B cell (primary cell): ENCODE data around the gene FOXN3. TPM values are rescaled to one million over a fixed set of nuclear protein-coding genes. Genes with fewer than 3 reads are reported as not detected.

ENCODE experiments used
- ATAC-seq: fragments of 200-7000 bp; cut with Tn5 transposase; one replicate; pipeline ENCODE4 v1.10.0; 2021; ENCODE audit warnings: low read depth, mild to moderate bottlenecking, moderate number of reproducible peaks, moderate library complexity
- CTCF ChIA-PET: fragments of 350-600 bp; sonication (Branson Sonifier 250); formaldehyde crosslinking; loops from one replicate; lab custom pipeline; 2021; ENCODE audit warnings: antibody characterized with exemption, inconsistent platforms; lab: Charles Lee
- POLR2A ChIA-PET: fragments of 350-600 bp; sonication (Branson Sonifier 250); formaldehyde crosslinking; loops from one replicate; lab custom pipeline; 2021; ENCODE audit warnings: antibody characterized with exemption; lab: Charles Lee
- DNase-seq: peaks from one replicate; pipeline ENCODE4 v3.0.0; 2013
- H2AFZ ChIP-seq: 2 replicates; pipeline ENCODE4 v1.6.1; 2012; ENCODE audit warnings: mild to moderate bottlenecking, low read depth, low read length; ENCODE audit not compliant: insufficient read depth, poor library complexity, severe bottlenecking
- H3K27ac ChIP-seq, 2 donors: 1 replicate in 1 of 2; 2 replicates in 1 of 2; pipeline ENCODE4 v1.5.1; 2012 to 2013; ENCODE audit warnings: low read length in 2 of 2, mild to moderate bottlenecking in 2 of 2, moderate library complexity in 1 of 2
- H3K27me3 ChIP-seq, 4 experiments: fragments of 200-600 bp in 1 of 4; sonication (generic) in 1 of 4; replicated peaks in 1 of 4; 1 replicate in 2 of 4; 2 replicates in 2 of 4; pipeline versions ENCODE4 v1.6.1 to v1.7.0; 2013 to 2016; ENCODE audit warnings: low read length in 3 of 4, mild to moderate bottlenecking in 2 of 4, mixed read lengths in 1 of 4, moderate library complexity in 1 of 4; ENCODE audit not compliant: insufficient read depth in 4 of 4, control insufficient read depth in 3 of 4; ENCODE audit errors: control extremely low read depth in 1 of 4
- H3K36me3 ChIP-seq, 2 experiments: replicated peaks in 1 of 2; 1 replicate in 1 of 2; 2 replicates in 1 of 2; pipeline versions ENCODE4 v1.6.1 to v1.7.1; 2013; ENCODE audit warnings: low read length in 1 of 2; ENCODE audit not compliant: insufficient read depth in 2 of 2, control insufficient read depth in 1 of 2; ENCODE audit errors: control extremely low read depth in 1 of 2, extremely low read depth in 1 of 2
- H3K4me1 ChIP-seq, 2 donors: fragments of 200-600 bp in 1 of 2; sonication (generic) in 1 of 2; 1 replicate in 1 of 2; 2 replicates in 1 of 2; pipeline versions ENCODE4 v1.5.1 to v1.6.1; 2013 to 2017; ENCODE audit warnings: low read length in 2 of 2; ENCODE audit not compliant: control insufficient read depth in 2 of 2, insufficient read depth in 2 of 2
- H3K4me2 ChIP-seq: replicated peaks from 2 replicates; pipeline ENCODE3; 2012; ENCODE audit warnings: mild to moderate bottlenecking, low read depth, low read length; ENCODE audit not compliant: poor library complexity, severe bottlenecking
- H3K4me3 ChIP-seq, 5 experiments: fragments of 200-600 bp in 1 of 5; sonication (generic) in 1 of 5; 1 replicate in 3 of 5; 2 replicates in 2 of 5; pipeline versions ENCODE4 v1.5.1 to v1.7.0; 2011 to 2016; ENCODE audit warnings: low read length in 4 of 5, mild to moderate bottlenecking in 4 of 5, low read depth in 2 of 5, control low read depth in 1 of 5, moderate library complexity in 1 of 5; ENCODE audit not compliant: insufficient read depth in 1 of 5; ENCODE audit errors: control extremely low read depth in 1 of 5, extremely low read depth in 1 of 5
- H3K79me2 ChIP-seq: fragments of 200-600 bp; sonication (generic); one replicate; pipeline ENCODE4 v1.6.0; 2016; ENCODE audit warnings: low read length; ENCODE audit not compliant: control insufficient read depth, insufficient read depth
- H3K9ac ChIP-seq: fragments of 200-600 bp; sonication (generic); 2 replicates; pipeline ENCODE4 v1.6.1; 2017; ENCODE audit warnings: mild to moderate bottlenecking, low read length, moderate library complexity
- H3K9me3 ChIP-seq, 3 donors: one replicate each; pipeline versions ENCODE4 v1.6.1 to v1.7.1; 2013; ENCODE audit warnings: low read length in 2 of 3; ENCODE audit not compliant: control insufficient read depth in 2 of 3, insufficient read depth in 1 of 3; ENCODE audit errors: control extremely low read depth in 1 of 3
- H4K20me1 ChIP-seq: 2 replicates; pipeline ENCODE4 v1.6.0; 2012; ENCODE audit warnings: mild to moderate bottlenecking, low read length; ENCODE audit not compliant: insufficient read depth, control insufficient read depth, poor library complexity, severe bottlenecking
- H3K27ac Mint-ChIP-seq: one replicate; pipeline ENCODE4 v1.8.0; 2021; ENCODE audit warnings: mixed read lengths
- H3K27me3 Mint-ChIP-seq: one replicate; pipeline ENCODE4 v1.8.0; 2021; ENCODE audit warnings: mixed read lengths
- H3K4me1 Mint-ChIP-seq: one replicate; pipeline ENCODE4 v1.8.0; 2021; ENCODE audit warnings: mixed read lengths
- H3K4me3 Mint-ChIP-seq: one replicate; pipeline ENCODE4 v1.8.0; 2021; ENCODE audit warnings: mixed read lengths
- H3K9me3 Mint-ChIP-seq: one replicate; pipeline ENCODE4 v1.8.0; 2022; ENCODE audit warnings: mixed read lengths; ENCODE audit not compliant: insufficient read depth
- EZH2 ChIP-seq: IDR thresholded peaks from 2 replicates; pipeline ENCODE4 v1.6.1; 2012; ENCODE audit warnings: borderline replicate concordance, low read depth, mild to moderate bottlenecking, moderate library complexity, low read length; ENCODE audit not compliant: insufficient read depth, poor library complexity, severe bottlenecking
- WGBS: methylation state at CpG from one replicate; pipeline ENCODE4 v1.1.5; 2013; ENCODE audit warnings: missing lambda C conversion rate; ENCODE audit not compliant: insufficient coverage; 5-methylcytosine and 5-hydroxymethylcytosine counted together
- intact Hi-C: fragments of 100-400 bp; cut with micrococcal nuclease; formaldehyde crosslinking; loops from one replicate; pipeline ENCODE4 v1.10.0; 2022
- polyA plus RNA-seq: library from polyadenylated mRNA; depleted of rRNA; stranded (reverse); fragments of >200 nt; gene quantifications from 2 replicates; pipeline ENCODE4 v1.2.3, GENCODE V29; 2012
- total RNA-seq, 2 donors: library from RNA; stranded (reverse); fragments of 120-200 nt in 1 of 2; gene quantifications; 1 replicate in 1 of 2; 2 replicates in 1 of 2; pipeline versions ENCODE4 v1.2.3 to v1.2.4, GENCODE V29; 2013 to 2022
- TF ChIP-seq, protein P1 (sequence below): fragments of 200-600 bp; IDR thresholded peaks from one replicate; pipeline ENCODE4 v1.8.0; 2022; ENCODE audit warnings: antibody characterized with exemption, mild to moderate bottlenecking

FOXN3 gene
- total and polyA plus RNA-seq, 2 donors (not counting 1 experiment from before 2014, with no cell fraction given): 80.6 to 98.2 TPM

DNA sequence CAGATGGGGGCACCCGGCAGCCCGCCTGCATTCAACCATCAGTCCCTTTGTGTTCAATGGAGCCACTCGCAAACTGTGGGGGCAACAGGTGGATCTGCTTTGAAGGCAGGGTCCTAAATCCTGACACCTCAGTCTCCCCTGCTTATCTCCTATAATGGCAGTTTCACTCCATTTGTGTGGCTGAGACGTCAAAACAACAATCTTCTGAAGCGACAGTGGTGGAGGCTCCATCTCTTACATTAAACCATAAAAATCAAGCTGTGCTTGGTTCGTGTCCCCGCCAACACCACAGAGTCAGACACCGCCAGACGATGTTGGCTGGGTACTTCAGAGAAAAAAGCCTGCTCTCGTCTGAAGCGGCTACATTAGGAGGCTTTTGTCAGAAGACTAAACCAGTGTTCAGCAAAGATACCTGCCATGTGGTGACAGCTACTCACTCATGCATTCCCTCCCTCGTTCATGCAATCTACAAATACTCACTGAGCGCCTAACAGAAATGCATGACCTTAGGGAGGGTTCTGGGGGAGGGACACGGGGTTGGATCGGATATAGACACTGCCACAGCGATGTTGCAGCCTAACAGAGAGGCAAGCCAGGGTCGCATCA lies 253.9 kb downstream of the FOXN3 start:
- Histone ChIP-seq H3K4me3 (no peak overlapping the region), H3K27me3 (no peaks in the 10 kb centered on the region), H3K36me3 (peaks cover 2 to 31% of the 10 kb centered on the region in 2 experiments), H3K4me1 (peaks cover 23 to 25% of the 10 kb centered on the region in 2 donors), H3K79me2 (peaks cover 11% of the 10 kb centered on the region), H3K27ac (no peak overlapping the region), H4K20me1 (no peaks in the 10 kb centered on the region), H3K4me2 (no peak overlapping the region), H2AFZ (no peak overlapping the region), H3K9me3 (peaks cover 0 to under 1% (median 0%) of the 10 kb centered on the region in 3 donors), H3K9ac (no peak overlapping the region)
- Mint-ChIP-seq H3K4me1 (peaks cover 36% of the 10 kb centered on the region), H3K27ac (no peak overlapping the region), H3K9me3 (peaks cover 2% of the 10 kb centered on the region), H3K4me3 (no peak overlapping the region), H3K27me3 (no peaks in the 10 kb centered on the region)
- DNase-seq: no peak
- TF ChIP-seq, protein P1, sequence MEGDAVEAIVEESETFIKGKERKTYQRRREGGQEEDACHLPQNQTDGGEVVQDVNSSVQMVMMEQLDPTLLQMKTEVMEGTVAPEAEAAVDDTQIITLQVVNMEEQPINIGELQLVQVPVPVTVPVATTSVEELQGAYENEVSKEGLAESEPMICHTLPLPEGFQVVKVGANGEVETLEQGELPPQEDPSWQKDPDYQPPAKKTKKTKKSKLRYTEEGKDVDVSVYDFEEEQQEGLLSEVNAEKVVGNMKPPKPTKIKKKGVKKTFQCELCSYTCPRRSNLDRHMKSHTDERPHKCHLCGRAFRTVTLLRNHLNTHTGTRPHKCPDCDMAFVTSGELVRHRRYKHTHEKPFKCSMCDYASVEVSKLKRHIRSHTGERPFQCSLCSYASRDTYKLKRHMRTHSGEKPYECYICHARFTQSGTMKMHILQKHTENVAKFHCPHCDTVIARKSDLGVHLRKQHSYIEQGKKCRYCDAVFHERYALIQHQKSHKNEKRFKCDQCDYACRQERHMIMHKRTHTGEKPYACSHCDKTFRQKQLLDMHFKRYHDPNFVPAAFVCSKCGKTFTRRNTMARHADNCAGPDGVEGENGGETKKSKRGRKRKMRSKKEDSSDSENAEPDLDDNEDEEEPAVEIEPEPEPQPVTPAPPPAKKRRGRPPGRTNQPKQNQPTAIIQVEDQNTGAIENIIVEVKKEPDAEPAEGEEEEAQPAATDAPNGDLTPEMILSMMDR: no peak
- TF ChIP-seq EZH2: no peak
- ChIA-PET CTCF (no interaction called here), POLR2A (no interaction called here)
- intact Hi-C loops: no loop called here
- ATAC-seq: no peak
- WGBS: 97% methylated on average over 16 of the region's 17 CpGs

DNA sequence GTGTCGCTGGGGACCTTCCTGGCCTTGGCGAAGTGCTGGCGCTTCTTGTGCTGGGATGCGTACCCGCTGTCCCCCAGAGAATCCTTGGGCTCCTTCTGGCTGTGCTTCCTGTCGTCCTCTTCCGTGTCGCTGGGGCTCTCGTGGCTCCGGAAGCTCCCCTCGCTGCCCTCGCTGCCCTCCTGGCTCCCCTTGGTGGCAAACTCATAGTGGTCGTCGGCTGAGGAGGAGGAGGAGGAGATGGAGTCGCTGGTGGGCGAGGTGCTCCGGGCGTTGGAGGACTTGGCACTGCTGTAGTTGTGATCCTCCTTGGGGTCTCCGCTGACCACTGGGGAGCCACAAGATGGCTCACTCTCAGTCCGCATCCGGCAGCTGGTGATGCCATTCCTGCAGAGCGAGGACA lies 254.4 kb downstream of the FOXN3 start:
- no peak overlapping the region for H3K4me3 Mint-ChIP-seq
- ChIA-PET CTCF (no interaction called here), POLR2A (no interaction called here)
- H3K9me3 Mint-ChIP-seq: no peaks in the 10 kb centered on the region
- no peak for ATAC-seq
- H3K27ac ChIP-seq: no peak overlapping the region
- H3K9me3 ChIP-seq: no peaks in the 10 kb centered on the region
- peaks cover 11% of the 10 kb centered on the region for H3K79me2 ChIP-seq
- no peak for DNase-seq
- H3K4me1 ChIP-seq: peaks cover 23 to 25% of the 10 kb centered on the region in 2 donors
- peaks cover 36% of the 10 kb centered on the region for H3K4me1 Mint-ChIP-seq
- H3K4me2 ChIP-seq: no peak overlapping the region
- TF ChIP-seq, protein P1: no peak
- no peak for TF ChIP-seq EZH2
- WGBS: 97% methylated on average over 22 of the region's 22 CpGs
- peaks cover 2 to 32% of the 10 kb centered on the region in 2 experiments for H3K36me3 ChIP-seq
- no peaks in the 10 kb centered on the region for H4K20me1 ChIP-seq
- H3K4me3 ChIP-seq: no peak overlapping the region
- no peak overlapping the region for H3K9ac ChIP-seq
- intact Hi-C loops: no loop called here
- no peak overlapping the region for H2AFZ ChIP-seq
- H3K27ac Mint-ChIP-seq: no peak overlapping the region
- no peaks in the 10 kb centered on the region for H3K27me3 Mint-ChIP-seq
- H3K27me3 ChIP-seq: no peaks in the 10 kb centered on the region
